Islet of Langerhans (tissue), 1 donor: ENCODE measurements around the gene LATS2.
"Not testable (repeated sequence)": the region's sequence is repeated elsewhere in the genome, so short reads cannot be mapped to it uniquely, and the experiment has no call there.

Source experiments
- FAIRE-seq: peaks from one replicate; lab custom pipeline; 2011; peaks lifted over from hg19 to GRCh38; lab: Jason Lieb, UNC

The LATS2 gene

DNA sequence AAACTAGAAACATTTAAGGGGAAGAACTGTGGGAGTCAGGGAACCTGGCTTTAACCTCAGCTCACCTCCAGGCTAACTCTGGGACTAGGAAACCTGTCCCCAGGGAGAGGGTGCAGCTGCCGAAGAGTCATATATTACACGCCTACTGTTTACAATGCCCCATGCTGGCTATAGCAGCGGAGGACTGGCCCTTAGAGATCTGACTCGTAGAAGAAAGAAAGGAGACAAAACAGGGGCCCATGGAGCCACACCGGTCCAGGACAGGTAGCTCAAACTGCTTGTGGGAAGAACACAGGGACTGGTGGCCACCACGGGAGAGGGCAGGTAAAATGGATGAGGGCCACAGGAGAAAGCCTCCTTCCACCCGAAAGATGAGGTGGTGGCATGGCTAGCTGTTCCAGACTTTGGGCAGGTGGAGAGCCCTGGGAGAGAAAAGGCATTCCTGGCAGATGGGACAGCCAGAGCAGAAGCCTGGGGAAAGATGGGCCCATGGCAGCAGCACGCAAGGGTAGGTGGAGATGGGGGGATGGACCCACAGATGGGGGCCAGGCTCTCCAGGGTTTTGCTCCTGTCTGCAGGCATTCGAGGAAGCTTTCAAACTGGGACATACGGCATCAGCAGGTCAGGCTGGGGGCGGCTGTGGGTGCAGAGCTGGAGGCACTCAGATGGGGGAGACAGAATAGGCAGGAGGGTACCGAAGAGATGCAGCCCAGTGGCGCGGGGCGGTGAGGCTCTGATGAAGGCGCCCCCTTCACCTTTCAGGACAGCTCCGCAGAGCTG is 69.5 kb downstream of the LATS2 start:
- no peak for FAIRE-seq

DNA sequence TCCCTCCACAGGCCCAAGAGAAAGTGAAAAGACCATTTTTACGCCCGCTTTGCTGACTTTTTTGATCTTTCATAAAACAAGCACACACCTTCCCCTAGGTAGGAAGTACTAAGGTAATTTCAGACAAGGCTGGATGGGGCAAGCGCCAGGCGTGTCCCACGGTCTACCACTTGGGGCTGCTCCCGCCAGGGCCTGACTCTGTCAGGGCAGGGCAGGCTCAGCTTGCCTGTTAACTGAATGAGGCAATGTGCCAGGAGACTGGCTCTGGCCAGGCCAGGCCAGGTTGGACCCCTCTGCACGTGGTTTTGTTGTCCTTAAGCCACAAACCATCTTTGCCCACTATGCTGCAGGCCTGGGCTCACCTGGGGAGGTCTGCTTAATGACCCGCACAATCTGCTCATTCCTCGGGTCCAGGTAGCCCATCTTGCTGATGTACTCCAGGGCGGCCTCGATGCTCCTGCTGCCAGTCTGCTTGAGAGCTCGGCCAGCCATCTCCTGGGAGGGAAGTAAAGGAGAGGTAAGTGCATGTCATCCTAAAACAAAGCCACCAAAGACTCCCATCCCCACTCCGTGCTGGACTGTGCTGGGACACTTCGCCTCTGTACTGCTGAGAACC is 70.4 kb downstream of the LATS2 start:
- no peak for FAIRE-seq

DNA sequence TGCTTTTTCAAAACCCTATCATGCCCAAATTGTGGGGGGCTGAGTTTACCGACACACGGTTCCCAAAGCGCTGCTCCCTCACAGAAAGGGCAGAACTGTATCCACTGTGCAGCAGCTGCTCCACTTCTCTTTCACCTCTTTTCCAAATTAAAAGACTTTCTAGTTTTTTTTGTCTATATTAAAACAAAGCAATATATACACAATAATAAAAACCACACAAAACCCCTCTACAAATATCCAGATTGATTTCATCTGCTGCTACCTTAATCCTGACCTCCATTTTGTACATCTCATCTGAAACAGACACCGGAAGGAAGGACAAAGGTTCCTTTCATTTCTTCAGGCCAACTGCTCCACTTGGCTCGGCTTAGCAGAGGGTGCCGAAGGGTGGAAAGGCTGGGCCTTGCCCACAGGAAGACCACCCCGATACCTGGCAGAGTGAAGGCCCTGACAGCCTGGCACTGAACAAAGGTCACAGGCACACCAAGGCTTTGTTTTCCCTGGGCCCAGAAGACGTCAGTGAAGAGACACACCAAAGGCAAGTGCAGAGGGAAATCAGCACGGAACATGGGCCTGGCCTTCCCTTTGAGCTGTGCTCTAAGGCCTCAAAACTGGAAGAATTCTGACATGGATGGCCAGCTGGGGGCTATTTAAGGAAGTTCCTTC is 71.6 kb downstream of the LATS2 start:
- FAIRE-seq, result no peak

DNA sequence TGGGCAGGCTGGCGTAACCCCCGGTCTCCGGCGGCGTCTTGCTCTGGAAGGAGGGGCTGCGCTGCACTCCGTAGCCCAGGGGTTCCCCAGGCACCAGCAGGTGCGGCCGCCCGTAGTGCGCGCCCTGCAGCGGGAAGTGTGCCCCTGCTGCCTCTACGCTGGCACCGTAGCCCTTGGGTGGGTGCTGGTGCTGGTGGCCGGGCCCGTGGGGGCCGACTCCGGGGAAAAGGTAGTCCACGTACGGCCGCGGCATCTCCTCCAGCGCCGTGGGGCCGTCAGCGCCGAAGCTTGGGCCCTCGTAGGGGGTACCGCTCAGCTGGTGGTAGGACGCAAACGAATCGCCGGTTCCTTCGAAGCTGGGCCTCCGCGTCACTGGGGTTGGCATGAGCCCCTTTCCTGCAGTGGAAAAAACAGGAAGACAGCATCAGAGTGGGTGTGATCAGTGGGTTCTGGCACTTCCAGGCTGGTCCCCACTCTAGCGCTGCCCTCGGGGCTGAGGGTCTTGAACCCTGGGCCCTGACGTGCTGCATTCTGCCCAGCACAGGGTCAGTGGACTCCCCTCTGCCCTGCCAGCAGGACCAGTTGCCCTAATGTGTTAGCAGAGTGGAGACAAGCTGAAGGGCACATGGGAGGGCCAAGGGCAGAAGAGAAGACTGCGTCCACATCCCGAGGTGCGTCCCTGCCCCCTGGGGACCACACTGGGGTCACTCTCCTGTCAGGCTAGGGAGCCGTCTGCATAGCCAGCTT is 72.3 kb downstream of the LATS2 start:
- no peak for FAIRE-seq

DNA sequence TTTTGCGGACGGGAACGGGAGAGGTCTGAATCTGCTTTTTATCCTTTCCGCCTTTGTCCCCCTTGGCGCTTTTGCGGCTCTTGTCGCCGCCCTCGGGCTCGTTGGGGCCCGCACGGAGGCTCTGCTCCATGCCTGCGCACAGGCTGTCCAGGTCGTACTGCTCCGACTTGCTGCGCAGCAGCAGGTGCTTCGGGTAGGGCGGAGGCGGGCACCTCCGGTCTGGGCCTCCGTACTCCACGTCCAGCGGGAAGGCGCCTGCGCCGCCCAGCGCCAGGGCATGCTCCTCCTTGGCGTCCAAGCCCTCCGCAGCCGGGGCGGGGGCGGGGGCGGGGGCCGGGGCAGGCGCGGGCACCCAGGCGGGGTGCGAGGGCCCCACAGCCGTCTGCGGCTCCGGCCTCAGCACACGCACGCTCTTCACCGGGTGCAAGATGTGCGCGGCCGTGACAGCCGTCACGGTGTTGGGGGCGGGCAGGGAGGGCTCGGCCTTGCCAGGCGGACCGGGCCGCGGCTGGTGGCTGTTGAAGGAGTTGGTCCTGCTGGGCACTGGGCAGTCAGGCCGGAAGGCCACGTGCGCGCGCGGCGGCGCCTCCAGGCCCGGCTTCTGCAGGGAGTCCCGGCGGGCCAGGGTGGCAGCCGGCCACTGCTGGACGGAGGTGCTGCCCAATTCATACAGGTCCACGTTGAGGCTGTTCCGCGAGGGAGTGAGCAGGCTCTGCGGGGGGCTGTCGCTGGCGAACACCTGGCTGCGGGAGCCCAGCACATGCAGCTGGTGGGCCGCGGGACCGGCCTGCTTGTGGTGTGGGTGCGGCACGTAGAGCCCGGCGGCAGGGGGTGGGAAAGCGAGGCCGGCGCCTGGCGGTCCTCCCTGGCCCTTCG is 73.1 kb downstream of the LATS2 start:
- no peak for FAIRE-seq

DNA sequence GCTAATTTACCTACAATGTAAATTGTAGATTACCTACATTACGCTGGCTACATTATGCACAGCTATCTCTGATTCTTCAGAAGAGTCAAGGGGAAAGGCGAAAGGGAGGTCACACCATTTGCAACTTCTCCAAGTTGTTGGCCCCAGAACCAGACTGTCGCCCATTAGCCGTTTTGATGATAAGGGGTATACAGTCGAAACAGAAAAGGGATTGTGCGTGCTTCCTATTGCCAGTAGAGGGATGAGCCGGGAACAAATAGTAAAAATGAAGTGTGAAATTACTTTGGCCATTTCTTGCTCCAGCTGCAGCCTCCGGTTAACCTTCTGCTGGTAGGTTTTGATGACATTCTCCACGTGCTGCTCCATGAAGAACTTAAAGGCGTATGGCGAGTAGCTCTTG is 73.8 kb downstream of the LATS2 start:
- no peak for FAIRE-seq

DNA sequence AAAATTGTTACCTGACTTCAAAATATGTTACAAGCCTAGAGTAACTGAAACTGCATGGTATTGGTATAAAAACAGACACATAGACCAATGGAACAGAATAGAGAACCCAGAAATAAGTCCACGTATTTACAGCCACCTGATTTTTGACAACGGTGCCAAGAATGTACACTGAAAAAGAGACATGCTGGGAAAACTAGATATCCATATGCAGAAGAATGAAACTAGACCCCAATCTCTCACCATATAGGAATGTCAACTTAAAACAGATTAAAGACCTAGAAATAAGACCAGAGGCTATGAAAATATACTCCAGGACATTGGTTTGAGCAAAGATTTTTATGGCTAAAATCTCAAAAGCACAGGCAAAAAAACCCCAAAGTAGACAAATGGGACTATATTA is 76.5 kb downstream of the LATS2 start:
- FAIRE-seq, result no peak

DNA sequence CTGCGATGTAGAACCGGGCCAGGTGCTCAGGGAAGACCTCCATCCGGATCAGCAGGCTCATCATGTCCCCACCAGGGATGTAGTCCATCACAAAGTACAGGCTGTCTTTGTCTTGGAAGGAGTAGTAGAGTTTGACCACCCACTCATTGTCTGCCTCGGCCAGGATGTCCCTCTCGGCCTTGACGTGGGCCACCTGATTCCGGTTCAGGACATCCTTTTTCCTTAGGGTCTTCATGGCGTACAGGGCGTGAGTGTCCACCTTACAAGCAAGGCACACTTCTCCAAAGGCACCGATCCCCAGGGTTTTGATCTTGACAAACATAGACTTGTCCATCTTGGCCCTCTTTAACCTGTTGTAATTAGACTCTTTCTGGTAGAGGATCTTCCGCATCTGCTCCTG is 78.0 kb downstream of the LATS2 start:
- FAIRE-seq, result no peak

DNA sequence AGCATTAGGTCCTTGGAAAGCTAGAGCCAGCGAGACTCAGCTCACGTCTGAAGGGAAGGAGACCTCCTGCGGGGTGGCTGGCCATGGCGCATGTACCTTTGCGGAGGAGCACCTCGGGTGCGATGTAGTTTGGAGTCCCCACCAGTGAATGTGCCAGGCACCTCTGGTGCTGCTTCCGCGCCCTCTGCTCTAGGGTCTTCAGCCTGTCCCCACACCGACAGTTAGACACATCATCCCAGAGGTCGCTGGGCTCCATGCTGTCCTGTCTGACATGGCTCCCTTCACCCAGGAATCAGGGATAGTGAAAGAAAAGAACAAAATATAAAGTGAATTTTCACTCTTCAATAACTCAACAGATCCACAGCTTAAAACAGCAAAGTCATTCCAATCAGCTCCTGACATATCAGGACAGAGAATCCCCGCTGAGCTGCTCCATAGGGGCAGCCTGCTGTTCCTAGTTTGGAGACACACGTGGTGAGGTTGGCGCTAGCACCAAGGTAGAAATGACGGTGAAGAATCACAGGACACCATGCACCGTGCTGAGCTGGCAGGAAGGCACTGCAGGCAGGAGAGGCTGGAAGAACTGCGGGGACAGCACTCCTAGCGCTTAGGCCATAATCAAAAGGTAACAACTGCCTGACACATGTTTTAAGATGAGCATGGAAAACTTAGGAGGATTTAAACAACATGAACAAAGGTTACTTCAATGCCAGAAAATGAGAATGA is 79.9 kb downstream of the LATS2 start:
- FAIRE-seq, result no peak

DNA sequence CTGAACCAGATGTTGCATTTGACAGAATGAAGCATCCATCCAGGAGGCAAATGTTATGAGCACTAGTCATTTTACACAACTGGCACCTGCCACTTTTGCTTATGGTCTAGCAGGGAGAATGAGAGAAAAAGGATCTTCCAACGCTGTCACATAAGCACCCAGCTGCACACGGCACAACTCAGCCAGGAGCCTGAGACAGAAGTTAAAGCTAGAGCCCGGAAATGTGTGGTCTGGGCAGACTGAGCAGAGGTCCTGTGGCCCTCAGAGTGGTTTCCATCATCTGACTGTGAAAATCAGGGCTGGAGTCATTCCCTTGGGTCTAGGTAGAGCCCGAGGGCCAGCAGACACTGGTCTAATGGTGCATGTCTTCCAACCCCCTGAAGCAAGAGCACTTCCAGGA is 80.5 kb downstream of the LATS2 start:
- FAIRE-seq, result no peak

DNA sequence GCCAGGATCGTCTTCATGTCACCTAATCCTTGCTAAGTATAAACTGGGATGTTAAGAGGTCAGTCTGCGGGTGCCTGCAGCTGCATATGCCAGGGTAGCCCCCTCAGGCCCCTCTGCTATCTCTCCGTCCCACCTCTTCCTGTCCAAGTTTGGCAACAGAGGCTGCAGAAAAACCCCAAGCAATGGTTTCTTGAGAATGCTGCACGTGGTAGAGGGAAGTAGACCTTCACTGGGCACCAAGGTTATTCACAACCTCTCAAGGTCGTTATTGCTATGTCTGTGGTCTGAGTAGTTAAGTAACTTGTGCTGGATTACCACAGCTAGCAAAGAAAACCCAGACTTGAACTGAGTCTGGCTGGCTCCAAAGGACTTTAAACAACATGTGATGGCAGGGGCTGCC is 81.0 kb downstream of the LATS2 start:
- FAIRE-seq, result no peak

DNA sequence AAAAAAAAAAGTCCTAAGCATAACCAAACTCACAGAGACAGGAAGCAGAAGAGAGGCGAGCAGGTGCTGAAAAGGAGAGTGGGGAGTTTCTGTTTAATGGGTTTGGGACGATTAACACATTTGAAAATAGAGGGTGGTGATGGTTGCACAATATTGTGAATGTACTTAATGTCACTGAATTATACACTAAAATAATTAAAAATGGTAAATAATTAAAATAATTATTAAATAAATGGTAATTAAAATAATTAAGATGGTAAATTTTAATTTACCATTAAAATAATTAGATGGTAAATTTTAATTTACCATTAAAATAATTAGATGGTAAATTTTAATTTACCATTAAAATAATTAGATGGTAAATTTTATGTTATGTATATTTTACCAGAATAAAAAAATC is 84.0 kb downstream of the LATS2 start:
- no peak for FAIRE-seq

DNA sequence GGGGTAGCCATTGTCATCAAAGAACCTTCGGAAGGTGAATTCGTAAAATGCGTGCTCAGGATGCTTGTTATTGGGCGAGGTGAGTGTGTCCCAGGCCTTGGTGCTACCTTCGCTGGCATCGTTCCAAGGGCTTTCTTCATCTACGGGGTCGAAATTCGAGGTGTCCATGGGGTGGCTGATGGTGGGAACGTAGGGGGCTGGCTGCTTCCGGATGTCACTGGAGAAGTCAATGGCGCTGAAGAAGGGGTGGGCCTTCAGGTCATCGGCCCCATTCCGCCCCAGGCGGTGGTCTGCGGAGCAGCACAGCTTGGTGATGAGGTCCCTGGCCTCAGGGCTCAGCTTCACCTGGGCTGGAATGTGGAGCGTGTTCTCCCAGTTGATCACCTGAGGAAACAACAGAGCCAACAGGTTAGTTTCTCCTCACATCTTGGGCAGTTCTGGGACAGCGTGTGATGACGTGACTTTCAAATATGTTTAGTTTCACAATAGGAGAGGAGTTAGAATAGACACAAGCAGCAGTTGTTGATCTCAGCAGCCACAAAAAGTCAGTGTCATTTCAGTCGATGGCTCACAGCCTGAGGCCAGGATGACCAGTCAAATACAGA is 86.3 kb downstream of the LATS2 start:
- FAIRE-seq, result no peak

DNA sequence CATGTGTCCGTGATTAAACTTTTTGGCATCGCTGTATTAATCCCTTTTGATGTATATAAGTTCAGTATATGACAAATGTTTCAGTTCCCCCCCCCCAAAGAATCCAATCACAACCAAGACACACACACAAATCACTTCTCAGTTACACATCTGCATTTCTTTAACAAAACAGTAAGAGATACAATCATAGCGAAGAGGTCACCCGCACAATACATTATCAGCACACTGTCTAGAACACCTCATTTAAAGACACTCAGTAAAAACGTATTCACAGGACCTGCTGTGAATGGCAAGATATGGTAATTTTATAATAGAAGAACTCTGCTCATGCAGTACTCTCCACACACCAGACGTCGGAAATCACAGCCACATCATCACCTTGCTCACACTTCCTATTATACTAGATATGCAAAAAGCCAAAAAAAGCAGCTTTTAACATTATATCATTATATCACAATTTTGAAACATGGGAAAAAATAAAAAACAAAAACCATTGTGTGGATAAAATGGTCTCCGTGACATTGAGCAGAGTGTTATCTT is 87.4 kb downstream of the LATS2 start:
- FAIRE-seq, result no peak

DNA sequence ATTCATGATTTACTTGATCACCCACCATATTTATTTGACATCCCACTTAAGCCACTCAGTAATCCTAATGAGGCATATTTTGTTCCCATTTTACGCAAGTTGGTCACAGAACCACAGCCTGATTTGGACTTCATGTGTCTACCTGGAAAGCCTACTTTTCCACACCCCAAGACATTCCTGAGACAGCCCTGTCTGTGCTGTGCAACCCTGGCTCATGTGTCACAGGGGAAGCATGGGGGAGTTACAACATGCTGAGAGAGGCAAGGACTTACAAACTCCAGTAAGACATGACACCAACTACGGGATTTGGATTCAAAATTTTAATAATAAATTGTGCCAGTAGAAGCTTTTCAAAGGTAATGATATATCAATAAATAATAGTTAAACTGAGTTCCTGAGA is 88.7 kb downstream of the LATS2 start:
- FAIRE-seq, result no peak

DNA sequence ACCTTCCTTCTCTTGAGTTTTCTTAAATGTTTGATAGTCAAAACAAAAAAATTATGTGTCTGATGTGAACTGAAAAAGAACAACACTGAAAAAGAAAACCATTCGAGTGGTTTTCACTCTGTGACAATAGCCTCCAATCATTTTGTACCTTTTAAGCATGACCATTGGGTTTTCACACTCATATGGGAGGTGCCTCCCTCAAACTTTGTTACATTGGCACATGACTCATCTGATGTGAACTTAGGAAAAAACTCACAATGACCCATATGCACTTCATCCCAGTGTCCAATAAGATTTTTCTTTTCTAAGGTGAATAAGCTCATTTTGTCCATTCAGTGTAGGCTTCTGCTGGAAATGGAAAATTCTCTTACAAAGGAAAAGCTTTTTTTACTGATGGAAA is 92.2 kb downstream of the LATS2 start:
- no peak for FAIRE-seq

DNA sequence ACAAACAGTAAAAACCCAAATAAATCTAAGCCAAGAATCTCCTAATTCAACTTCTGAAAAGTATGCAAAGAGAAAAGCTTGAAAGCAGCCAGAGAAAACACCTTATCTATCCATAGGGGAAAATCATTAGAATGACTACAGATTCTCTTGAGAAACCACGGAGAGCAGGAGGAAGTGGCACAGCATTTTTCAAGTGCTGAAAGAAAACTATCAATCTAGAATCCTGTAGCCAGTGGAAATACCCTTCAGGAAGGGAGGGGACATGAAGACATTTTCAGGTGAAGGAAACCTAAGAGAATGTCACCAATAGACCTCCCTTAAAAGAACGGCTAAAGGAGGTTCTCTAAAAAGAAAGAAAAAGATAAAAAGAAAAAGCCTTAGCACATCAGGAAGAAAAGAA is 92.6 kb downstream of the LATS2 start:
- no peak for FAIRE-seq

DNA sequence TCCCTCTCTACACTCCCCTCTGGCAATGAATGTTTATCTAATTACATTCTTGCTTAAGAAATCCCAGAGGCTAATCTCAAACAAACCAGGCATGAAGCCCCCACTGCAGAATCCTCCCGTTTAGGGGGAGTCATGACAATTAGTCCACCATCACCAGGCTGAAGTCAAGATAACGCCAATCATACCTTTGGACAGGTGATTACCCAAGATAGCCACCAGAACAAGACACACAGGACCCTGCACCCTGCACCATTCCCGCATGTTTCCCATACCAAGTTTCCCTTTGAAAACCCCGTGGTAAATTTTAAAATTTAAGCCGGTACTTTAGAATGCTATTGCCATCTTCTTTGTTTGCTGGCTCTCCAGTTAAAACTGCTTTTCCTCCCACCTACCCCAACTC is 94.0 kb downstream of the LATS2 start:
- no peak for FAIRE-seq

DNA sequence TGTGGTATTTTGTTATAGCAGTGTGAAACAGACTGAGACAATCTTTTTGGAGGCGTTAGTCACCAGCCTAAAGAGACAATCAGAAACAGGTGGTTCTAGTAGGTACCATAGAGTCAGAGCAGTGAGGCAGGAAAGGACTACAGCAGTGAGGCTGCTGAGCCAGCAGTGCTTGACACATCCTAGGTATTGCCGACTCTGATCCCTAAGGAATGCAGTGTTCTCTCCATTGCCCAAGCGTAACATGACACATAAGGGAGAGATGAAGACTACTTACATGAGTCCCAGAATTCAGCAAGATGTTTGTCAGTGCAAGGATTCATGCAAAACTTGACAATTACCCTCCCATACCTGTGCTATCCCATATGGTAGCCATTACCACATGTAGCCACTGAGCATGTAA is 96.5 kb downstream of the LATS2 start:
- no peak for FAIRE-seq

DNA sequence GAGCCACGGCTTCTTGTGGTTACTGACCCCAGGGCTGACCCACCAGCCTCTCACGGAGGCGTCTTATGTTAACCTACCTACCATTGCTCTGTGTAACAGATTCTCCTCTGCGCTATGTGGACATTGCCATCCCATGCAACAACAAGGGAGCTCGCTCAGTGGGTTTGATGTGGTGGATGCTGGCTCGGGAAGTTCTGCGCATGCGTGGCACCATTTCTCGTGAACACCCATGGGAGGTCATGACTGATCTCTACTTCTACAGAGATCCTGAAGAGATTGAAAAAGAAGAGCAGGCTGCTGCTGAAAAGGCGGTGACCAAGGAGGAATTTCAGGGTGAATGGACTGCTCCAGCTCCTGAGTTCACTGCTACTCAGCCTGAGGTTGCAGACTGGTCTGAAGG is 99.7 kb downstream of the LATS2 start:
- FAIRE-seq, result not testable (repeated sequence)
